Stimulated activated CD8-positive, alpha-beta memory T cell treated with anti-CD3 and anti-CD28 coated beads, Interleukin-15, amount 100 ng/mL, for 48 hours (primary cell): ENCODE data around the gene UCMA.

Experiments
- DNase-seq, 2 donors: peaks; one replicate each; pipeline ENCODE4 v3.0.0-alpha.2; 2020; ENCODE audit warnings: low read depth in 2 of 2

UCMA gene

GRCh38 chr10:13233358-13233757 is 816 bp downstream of the UCMA start:
- DNase-seq = no peak

GRCh38 chr10:13231808-13232207 is 2.4 kb downstream of the UCMA start:
- DNase-seq = no peak

DNA sequence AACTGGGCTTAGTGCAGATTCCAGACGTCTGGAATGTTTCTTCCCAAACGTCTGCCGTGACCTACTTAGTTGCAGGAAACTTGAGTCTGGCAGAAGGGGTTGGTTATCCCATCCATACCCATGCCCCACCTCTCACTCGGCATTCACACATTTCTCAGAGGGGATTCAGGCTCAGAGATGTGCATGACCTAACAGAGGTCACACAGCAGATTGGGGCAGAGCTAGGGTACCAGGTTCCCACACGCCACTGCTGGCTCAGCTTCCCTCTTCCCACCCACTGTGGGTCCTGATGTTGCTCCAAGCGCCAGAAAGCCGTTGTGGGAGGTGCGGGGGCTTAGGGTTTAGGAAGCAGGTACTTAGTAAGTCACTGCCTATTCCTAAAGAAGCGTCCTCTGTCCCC is 3.0 kb downstream of the UCMA start:
- DNase-seq = no peak

- DNase-seq = no peak
These were observed 7.1 kb downstream of the UCMA start for GRCh38 chr10:13227031-13227430.

DNA sequence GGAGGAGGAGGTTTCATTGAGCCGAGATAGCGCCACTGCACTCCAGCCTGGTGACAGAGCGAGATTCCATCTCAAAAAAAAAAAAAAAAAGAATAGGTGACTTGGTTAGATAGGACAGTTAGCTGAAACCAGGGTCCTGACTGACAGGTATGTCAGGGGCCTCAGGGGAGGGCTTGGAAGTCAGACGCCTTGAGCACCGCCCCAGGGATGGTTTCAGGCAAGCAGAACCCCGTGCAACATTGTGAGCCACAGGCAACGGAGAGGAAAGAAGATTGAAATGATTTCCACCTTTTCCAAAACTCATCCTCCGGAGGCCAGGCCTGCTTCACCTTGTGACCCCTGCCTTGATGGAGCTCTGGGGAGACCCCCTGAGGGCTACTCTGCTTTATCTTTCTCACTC is 8.6 kb downstream of the UCMA start:
- no peak for DNase-seq

GRCh38 chr10:13224210-13224995 is 9.8 kb downstream of the UCMA start:
- no peak for DNase-seq

GRCh38 chr10:13223241-13223640 is 10.9 kb downstream of the UCMA start:
- no peak for DNase-seq

- no peak for DNase-seq
These were observed 11.6 kb downstream of the UCMA start for GRCh38 chr10:13222566-13222965.

DNA sequence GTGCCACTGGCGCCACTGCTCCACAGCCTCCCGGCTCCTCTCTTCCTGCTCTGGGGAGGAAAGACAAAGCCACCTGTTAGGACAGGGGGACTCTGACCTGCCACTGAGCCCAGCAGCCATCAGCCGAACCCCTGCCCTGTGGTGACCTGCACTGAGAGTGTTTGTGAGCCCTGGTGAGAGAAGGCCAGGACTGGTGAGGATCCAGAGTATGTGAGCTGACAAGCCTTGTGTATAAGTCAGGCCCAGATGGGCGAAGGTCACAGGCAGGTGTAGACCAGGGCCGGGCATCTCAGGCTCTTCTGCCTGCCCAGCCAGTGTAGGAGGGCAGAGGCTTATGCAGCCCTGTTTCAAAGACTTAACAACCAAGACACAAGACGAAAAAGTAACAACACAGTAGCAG is 12.0 kb downstream of the UCMA start:
- no peak for DNase-seq

- no peak for DNase-seq
These were observed 12.6 kb downstream of the UCMA start for GRCh38 chr10:13221572-13221971.

GRCh38 chr10:13219685-13220670 is 14.2 kb downstream of the UCMA start:
- DNase-seq = no peak

- no peak for DNase-seq
These were observed 15.3 kb downstream of the UCMA start for GRCh38 chr10:13218878-13219277.

DNA sequence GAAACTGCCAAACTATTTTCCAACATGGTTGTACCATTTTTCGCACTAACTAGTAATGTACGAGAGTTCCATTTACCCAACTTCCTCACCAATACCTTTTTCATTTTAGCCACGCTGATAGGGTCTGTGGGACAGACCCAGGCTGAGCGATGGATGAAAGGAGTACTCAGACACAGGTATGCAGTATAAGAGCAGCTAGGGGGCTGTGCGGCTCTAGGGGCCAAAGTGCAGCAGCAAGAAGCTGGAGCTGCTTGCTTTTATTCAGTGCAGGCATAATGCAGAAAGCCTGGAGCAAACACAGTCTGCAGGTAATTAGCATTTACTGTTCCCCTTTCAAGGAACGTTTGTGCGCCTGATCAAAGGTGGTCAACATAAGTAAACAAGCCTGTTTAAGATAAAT is 21.0 kb downstream of the UCMA start:
- no peak for DNase-seq

DNA sequence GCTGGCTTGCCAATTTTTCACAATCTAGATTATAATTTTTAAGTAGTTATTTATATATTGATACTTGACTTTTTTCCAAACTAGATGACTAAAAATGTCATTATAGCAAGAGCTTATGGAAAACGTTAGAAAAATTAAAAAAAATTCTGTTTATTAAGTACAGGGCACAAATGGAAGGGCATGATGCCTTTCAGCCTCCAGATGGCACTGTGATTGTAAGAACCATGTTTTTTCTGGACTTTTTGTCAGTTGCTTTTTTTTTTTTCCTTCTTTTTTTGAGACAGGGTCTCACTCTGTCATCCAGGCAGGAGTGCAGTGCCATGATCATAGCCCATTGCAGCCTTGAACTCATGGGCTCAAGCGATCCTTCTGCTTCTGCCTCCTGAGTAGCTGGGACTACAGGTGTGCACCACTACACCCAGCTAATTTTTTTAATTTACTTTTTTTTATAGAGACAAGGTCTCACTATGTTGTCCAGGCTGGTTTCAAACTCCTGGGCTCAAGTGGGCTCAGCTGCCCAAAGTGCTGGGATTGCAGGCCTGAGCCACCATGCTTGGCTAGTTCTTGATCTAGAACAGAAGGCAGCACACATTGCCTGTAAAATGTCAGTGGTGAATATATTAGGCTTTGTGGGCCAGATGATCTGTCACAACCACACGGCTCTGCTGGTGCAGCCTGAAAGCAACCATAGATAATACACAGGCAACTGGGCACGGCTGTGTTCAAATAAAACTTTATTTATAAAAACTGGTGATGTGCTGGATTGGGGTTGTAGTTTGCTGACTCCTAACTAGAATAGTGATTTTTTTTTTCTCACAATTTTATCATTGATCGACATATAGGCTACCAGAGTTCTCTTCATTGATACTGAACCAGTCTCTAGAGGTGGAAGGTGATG is 27.4 kb downstream of the UCMA start:
- DNase-seq = no peak

GRCh38 chr10:13206091-13206490 is 28.1 kb downstream of the UCMA start:
- DNase-seq = no peak

GRCh38 chr10:13201132-13201531 is 33.0 kb downstream of the UCMA start:
- DNase-seq = no peak

- DNase-seq = no peak
These were observed 39.2 kb downstream of the UCMA start for GRCh38 chr10:13195016-13195415.

GRCh38 chr10:13193637-13194036 is 40.5 kb downstream of the UCMA start:
- no peak for DNase-seq

GRCh38 chr10:13191362-13191761 is 42.8 kb downstream of the UCMA start:
- no peak for DNase-seq

DNA sequence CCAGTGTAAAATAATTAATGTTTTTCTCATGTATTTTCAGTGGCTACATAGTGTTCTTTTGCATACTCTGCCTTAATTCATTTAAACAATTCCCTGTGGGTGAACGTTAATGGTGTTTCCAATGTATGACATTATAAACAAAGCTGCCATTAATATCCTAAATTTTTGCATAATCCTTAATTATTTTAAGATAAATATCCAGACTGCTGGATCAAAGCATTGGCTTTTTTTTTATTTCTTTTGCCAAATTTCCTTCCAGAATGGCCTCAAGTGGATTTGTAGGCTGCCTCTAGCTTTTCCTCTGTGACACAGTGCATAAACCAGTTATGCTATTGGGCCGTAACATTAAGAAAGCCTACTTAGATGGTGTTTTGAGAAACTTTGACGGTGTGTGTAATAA is 43.4 kb downstream of the UCMA start:
- no peak for DNase-seq

DNA sequence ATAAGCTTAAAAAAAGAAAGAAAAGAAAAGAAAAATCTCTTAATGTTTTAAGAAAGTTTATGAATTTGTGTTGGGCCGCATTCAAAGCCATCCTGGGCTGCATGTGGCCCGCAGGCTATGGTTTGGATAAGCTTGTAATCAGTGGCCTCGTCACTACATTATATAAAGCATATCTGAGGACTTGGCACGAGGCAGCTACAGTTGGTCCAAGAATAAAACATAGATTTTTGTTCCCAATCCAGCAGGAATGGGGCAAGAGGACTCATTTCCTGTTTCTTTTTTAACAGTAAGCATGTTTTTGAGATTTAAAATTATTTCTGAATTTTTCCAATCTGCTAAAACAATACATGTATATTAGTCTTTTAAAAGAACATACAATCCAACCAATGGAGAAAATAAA is 44.2 kb downstream of the UCMA start:
- DNase-seq = no peak

DNA sequence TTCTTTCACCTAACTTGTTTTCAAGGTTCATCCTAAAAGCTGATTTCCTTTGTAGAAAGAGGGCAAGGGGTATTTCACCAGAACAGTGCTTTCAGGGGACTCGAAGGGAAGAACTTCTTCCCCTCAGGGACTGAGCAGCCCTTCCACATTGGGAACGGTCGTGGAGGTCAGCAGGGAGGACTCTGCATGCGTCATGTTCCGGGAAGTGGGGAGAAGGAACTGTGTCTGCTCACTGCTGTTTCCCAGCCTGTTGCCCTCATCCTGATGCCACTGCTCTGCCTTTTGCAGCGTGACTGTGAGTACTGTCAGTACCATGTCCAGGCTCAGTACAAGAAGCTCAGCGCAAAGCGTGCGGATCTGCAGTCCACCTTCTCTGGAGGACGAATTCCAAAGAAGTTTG is 45.6 kb downstream of the UCMA start:
- no peak for DNase-seq
